Measurements from ENCODE around the gene USP10.

Gene USP10

DNA sequence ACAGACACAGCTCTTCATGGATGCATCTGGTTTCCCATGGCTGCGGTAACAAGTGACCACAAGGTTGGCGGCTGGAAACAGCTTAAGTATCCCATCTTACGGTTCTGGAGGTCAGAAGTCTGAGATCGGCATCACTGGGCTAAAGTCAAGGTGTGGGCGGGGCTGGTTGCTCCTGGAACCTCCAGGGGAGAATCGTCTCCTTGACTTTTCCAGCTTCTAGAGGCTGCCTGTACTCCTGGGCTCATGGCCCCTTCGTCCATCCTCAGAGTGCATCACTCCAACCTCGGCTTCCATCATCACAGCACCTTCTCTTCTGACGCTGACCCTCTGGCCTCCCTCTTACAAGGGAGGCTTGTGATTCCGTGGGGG lies 107.1 kb downstream of the USP10 start:
- no peak overlapping the region for H3K4me3 ChIP-seq (ENCODE audit: low read length)

DNA sequence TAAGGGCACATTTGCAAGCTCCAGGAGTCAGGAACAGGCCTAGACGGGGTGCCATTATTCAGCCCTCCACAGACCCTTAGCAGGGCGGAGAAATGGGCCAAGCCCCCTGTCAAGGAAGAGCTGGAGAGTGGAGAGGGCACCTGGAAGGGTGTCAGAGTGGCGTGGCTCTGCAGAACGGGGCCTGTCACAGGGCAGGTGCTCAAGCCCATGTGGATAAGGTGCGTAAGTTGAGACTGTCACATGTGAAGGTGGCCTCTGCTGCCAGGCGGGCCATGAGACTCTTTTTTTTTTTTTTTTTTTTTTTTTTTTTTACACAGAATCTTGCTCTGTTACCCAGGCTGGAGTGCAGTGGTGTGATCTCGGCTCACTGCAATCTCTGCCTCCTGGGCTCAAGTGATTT lies 108.0 kb downstream of the USP10 start:
- no peak overlapping the region for H3K4me3 ChIP-seq (ENCODE audit: low read length)
- TF ChIP-seq, protein P1, sequence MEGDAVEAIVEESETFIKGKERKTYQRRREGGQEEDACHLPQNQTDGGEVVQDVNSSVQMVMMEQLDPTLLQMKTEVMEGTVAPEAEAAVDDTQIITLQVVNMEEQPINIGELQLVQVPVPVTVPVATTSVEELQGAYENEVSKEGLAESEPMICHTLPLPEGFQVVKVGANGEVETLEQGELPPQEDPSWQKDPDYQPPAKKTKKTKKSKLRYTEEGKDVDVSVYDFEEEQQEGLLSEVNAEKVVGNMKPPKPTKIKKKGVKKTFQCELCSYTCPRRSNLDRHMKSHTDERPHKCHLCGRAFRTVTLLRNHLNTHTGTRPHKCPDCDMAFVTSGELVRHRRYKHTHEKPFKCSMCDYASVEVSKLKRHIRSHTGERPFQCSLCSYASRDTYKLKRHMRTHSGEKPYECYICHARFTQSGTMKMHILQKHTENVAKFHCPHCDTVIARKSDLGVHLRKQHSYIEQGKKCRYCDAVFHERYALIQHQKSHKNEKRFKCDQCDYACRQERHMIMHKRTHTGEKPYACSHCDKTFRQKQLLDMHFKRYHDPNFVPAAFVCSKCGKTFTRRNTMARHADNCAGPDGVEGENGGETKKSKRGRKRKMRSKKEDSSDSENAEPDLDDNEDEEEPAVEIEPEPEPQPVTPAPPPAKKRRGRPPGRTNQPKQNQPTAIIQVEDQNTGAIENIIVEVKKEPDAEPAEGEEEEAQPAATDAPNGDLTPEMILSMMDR (IDR thresholded peaks at IDR 0.05; ENCODE audit: insufficient read depth, low read depth, low read length, missing control alignments) = no peak
- no peak for DNase-seq (ENCODE audit: low read depth)

More for the DNA sequence above, 107.1 kb downstream of the USP10 start:
- no peak for DNase-seq (ENCODE audit: low read depth)
- TF ChIP-seq, protein P1 (IDR thresholded peaks at IDR 0.05; ENCODE audit: insufficient read depth, low read depth, low read length, missing control alignments) = no peak

DNA sequence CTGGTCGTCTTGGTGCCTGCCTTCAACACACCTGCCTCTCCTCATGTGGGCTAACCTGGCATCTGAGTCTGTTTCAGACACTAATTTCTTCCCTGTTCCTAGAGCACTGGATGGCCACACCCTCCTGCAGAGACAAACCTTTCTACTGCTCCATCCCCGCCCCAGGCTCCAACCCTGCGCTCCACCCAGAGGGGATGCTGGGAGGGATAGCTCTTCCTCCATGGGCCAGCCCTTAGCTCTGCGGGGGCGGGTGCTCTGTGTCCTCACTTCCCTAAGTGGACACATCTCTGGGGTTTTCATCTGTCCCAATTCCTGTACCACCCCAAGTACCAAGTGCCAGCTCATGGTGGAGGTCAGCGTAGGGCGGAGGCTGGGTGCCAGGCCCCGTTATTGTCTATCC lies 109.0 kb downstream of the USP10 start:
- TF ChIP-seq, protein P1 (IDR thresholded peaks at IDR 0.05; ENCODE audit: insufficient read depth, low read depth, low read length, missing control alignments) = no peak
- no peak for DNase-seq (ENCODE audit: low read depth)
- no peak overlapping the region for H3K4me3 ChIP-seq (ENCODE audit: low read length)

DNA sequence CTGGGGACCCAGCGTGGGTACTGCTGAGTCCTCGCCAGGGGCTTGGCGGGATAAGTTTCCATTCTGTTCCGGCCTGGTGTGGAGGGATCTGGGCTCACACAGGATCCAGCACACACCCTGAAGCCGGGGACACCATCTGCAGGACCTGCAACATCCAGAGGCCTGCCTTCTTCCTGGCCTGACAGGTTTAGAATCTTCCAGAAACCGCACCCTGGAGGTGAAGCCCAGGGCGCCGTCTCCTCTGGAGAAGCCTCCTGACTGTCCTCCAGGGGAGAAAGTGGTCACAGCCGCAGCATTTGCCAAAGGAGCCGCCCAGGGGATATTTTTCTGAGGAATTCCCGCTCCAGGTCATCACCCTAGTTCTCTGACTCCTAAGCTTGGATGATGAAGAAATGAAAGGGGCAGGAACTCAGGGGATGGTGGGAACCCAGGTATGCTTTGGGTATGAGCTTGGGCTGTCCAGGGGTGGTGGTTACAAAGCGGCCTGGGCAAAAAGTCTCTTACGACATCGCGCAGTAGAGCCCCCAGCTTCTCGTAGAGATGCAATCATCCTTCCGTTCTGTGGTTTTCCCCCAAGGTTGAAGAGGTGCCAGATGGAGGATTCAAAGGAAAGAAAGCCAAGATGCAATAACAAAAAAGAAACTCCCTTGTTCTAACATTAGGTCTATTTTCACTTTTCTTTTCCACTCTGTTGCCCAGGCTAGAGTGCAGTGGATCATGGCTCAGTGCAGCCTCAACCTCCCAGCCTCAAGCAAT lies 110.9 kb downstream of the USP10 start:
- no peak for DNase-seq (ENCODE audit: low read depth)
- no peak overlapping the region for H3K4me3 ChIP-seq (ENCODE audit: low read length)
- TF ChIP-seq, protein P1 (IDR thresholded peaks at IDR 0.05; ENCODE audit: insufficient read depth, low read depth, low read length, missing control alignments) = no peak

DNA sequence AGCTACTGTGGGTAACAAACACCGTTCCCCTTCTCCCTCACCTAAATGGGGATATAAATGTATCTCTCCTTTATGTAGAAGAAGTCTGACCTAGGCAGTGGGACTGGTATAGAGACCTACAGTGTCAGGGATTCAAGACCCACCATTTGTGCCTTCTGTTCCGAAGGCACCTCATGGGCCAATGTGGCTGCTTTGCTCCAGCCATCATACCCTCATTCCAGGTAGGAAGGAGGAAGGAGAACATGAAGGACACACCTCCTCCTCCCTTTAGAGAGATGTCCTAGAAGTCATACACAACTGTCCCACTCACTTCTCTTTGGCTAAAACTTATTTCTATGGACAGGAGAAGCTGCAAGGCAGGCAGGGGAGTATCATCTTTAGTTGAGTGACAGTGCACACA lies 111.7 kb downstream of the USP10 start:
- no peak overlapping the region for H3K4me3 ChIP-seq (ENCODE audit: low read length)
- TF ChIP-seq, protein P1 (IDR thresholded peaks at IDR 0.05; ENCODE audit: insufficient read depth, low read depth, low read length, missing control alignments) = no peak
- no peak for DNase-seq (ENCODE audit: low read depth)

DNA sequence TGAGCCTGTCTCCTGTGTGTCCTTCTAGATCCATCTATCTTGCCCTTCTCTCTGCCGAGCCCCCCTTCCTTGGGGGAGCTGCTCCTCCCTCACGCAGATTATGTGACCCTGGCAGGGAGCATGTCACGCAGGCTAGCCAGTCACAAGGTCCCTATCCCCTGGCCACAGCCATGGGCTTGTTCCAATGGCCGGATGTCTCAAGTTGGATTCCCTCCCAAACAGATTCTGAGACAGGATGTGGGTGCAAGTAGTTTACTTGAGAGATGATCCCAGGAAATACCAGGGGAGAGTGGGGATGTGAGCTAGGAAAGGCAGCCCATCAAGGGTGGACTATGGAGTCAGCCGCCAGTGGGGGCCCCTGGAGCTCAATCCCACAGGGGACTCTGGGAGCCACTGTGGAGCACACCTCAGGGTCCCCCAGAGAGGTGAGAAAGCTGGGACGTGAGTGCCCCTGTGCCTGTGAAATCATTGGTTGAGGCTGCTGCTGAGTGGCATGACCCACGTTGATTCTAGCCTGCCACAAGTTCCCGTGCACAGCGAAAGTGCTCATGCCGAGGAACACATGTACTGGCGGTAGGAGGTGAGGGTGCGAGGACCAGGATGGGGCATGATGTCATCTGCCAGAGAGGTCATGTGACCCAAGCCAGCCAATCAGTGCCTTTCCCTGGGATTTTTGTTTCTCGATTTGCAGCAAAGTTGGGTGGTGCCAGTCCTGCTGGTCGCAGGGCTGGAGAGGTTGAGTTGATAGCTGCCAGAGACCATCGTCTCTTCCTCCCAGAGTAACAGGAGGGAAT lies 113.5 kb downstream of the USP10 start:
- TF ChIP-seq, protein P1 (IDR thresholded peaks at IDR 0.05; ENCODE audit: insufficient read depth, low read depth, low read length, missing control alignments) = no peak
- H3K4me3 ChIP-seq (ENCODE audit: low read length) = no peak overlapping the region
- no peak for DNase-seq (ENCODE audit: low read depth)

Data from epithelial cell of esophagus (primary cell).